Lower leg skin (tissue), 3 donors: Measurements from ENCODE around the gene COL27A1.

Experiments
- CTCF ChIP-seq, 3 donors: fragments of 450-650 bp; IDR thresholded peaks; one replicate each; pipeline ENCODE4 v1.5.1; 2016; ENCODE audit warnings: antibody characterized with exemption in 3 of 3, mild to moderate bottlenecking in 3 of 3, moderate library complexity in 2 of 3
- POLR2A ChIP-seq, 2 donors: fragments of 450-650 bp; IDR thresholded peaks; one replicate each; pipeline ENCODE4 v1.6.1; 2016 to 2017; ENCODE audit warnings: antibody characterized with exemption in 2 of 2, mild to moderate bottlenecking in 1 of 2, moderate library complexity in 1 of 2

- no peak for TF ChIP-seq CTCF (IDR thresholded peaks at IDR 0.05)
- no peak for TF ChIP-seq POLR2A (IDR thresholded peaks at IDR 0.05)
Observed at GRCh38 chr9:114187827-114188226, 32.5 kb downstream of the COL27A1 start.
